Measurements from ENCODE around the gene PTPRD. TPM values are rescaled to one million over a fixed set of nuclear protein-coding genes. Genes with fewer than 3 reads are reported as not detected.

Gene PTPRD
- total RNA-seq, 4 donors from 2014 or later: 85.8 to 169 (median 135) TPM

DNA sequence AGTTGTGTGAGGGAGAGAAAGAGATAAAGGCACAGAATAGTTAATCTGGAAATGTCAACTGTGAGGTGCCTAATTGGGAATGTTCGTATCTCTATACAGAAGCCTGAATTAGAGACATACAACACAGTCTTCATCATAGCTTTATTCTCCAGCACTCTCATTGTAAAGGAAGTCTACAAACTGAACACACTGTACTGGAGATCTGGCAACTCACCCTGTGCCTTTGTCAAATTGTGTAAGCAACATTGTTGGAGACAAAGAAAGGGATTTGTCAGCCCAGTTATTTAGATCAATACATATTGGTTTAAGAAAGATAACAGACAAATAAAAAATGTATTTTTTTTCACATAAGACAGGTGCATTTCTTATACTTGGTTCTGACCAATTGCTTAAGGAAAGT is 1980.3 kb downstream of the PTPRD start:
- Histone ChIP-seq H3K9me3 (no peaks in the 10 kb centered on the region), H3K4me3 (no peak overlapping the region), H3K4me1 (no peaks in the 10 kb centered on the region), H3K27me3 (no peaks in the 10 kb centered on the region), H3K27ac (no peak overlapping the region), H3K36me3 (no peaks in the 10 kb centered on the region)
- TF ChIP-seq, protein P1, sequence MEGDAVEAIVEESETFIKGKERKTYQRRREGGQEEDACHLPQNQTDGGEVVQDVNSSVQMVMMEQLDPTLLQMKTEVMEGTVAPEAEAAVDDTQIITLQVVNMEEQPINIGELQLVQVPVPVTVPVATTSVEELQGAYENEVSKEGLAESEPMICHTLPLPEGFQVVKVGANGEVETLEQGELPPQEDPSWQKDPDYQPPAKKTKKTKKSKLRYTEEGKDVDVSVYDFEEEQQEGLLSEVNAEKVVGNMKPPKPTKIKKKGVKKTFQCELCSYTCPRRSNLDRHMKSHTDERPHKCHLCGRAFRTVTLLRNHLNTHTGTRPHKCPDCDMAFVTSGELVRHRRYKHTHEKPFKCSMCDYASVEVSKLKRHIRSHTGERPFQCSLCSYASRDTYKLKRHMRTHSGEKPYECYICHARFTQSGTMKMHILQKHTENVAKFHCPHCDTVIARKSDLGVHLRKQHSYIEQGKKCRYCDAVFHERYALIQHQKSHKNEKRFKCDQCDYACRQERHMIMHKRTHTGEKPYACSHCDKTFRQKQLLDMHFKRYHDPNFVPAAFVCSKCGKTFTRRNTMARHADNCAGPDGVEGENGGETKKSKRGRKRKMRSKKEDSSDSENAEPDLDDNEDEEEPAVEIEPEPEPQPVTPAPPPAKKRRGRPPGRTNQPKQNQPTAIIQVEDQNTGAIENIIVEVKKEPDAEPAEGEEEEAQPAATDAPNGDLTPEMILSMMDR (IDR thresholded peaks at IDR 0.05): no peak
- no peak for TF ChIP-seq POLR2A (IDR thresholded peaks at IDR 0.05)
- DNase-seq: no peak

DNA sequence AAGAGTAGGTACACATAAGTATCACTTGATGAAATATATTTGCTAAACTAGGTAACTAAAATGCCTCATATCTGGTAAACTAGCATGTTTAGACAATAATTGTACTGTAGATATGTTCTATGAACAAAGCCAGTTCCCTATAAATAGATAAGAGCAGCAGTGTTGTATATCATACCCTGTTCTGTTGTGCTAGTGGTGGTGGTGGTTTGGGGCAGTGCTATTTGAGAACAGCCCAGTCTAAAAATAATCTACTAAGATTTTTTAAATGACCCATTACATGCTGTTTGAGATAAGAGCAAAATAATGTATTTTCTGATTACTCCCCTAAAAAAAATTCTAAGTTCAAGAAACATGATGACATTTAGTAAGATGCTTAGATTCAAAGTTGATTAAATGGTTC is 1984.0 kb downstream of the PTPRD start:
- no peak overlapping the region for H3K27ac ChIP-seq
- DNase-seq: no peak
- no peak overlapping the region for H3K4me3 ChIP-seq
- no peaks in the 10 kb centered on the region for H3K9me3 ChIP-seq
- TF ChIP-seq, protein P1 (IDR thresholded peaks at IDR 0.05): no peak
- TF ChIP-seq POLR2A (IDR thresholded peaks at IDR 0.05): no peak
- H3K27me3 ChIP-seq: no peaks in the 10 kb centered on the region
- H3K4me1 ChIP-seq: no peaks in the 10 kb centered on the region
- no peaks in the 10 kb centered on the region for H3K36me3 ChIP-seq

DNA sequence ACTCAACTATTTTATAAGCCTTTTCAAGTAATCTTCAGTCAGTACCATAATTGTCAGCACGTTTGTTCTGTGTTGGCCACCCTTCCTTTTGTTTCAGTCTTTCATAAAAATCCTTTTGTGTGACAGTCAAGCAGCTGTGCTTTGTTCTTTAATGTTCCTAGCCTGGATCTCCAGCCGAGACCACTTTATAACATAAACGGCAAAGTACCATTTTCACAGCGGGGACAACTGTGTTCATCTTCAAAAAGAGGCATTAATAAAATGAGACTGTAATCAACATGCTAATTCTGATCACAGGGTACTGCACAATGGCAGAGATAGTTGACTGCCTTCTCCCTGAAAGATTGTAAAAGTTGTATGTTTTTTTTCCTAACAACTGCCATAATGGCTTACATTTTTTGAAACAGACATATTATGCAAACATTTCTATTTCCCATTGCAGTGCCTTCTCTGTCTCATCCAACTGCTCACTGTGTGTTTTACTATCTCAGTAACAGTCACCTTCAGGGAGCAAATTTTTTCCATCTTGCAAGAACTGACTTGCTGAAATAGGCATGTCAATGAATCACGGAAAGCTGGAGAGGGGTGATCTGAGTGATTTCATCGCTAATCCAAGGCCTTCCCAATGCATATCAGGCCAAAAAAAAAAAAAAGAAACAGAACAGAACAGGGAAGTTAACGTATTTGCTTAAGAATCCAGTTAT is 1984.7 kb downstream of the PTPRD start:
- Histone ChIP-seq H3K27ac (no peak overlapping the region), H3K9me3 (no peaks in the 10 kb centered on the region), H3K36me3 (no peaks in the 10 kb centered on the region), H3K4me3 (no peak overlapping the region), H3K4me1 (no peaks in the 10 kb centered on the region), H3K27me3 (no peaks in the 10 kb centered on the region)
- TF ChIP-seq, protein P1 (IDR thresholded peaks at IDR 0.05): no peak
- no peak for TF ChIP-seq POLR2A (IDR thresholded peaks at IDR 0.05)
- DNase-seq: no peak

DNA sequence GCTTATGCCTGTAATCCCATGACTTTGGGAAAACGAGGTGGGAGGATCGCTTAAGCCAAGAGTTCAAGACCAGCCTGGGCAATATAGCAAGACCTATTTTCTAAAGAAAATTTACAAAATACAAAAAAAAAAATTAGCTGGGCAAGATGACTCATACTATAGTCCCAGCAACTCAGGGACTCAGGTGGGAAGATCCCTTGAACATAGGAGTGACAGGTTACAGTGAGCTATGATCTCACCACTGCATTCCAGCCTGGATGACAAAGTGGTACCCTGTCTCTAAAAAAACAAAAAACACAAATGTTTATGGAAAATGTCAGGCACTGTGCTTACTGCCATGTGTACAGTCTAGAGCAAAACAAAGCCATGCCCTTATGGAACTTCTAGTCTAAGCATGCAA is 1989.9 kb downstream of the PTPRD start:
- Histone ChIP-seq H3K9me3 (no peaks in the 10 kb centered on the region), H3K27me3 (no peaks in the 10 kb centered on the region), H3K4me3 (no peak overlapping the region), H3K4me1 (no peaks in the 10 kb centered on the region), H3K36me3 (no peaks in the 10 kb centered on the region), H3K27ac (no peak overlapping the region)
- TF ChIP-seq, protein P1 (IDR thresholded peaks at IDR 0.05): no peak
- no peak for TF ChIP-seq POLR2A (IDR thresholded peaks at IDR 0.05)
- DNase-seq: no peak

DNA sequence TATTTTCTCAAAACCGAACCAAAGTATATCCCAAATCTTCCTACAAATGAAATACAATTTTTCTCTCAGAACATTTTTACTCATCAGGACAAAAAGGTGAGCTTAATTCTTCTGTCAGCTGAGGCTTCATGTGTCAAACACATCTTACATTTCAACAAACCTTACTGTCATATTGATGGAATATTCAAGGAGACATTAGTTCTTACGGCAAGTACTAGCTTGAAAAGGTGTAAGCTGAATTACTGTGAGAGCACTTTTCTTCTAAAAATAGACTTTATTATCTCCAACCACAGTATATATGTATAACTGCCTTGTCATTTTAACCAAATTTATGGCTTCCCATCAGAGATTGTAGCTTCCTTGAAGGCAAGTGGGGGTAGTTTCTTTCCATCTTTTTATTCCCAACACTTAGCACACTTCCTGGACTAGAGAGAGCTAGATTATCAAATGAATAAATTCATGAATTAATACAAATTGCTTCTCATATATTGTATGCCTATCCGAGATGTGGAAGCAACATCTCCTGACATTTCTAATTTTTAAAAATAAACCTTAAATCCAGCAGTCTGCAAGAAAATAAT is 1990.5 kb downstream of the PTPRD start:
- no peak for DNase-seq
- H3K9me3 ChIP-seq: no peaks in the 10 kb centered on the region
- H3K4me1 ChIP-seq: no peaks in the 10 kb centered on the region
- H3K27me3 ChIP-seq: no peaks in the 10 kb centered on the region
- no peak overlapping the region for H3K4me3 ChIP-seq
- H3K27ac ChIP-seq: no peak overlapping the region
- no peaks in the 10 kb centered on the region for H3K36me3 ChIP-seq
- TF ChIP-seq, protein P1 (IDR thresholded peaks at IDR 0.05): no peak
- TF ChIP-seq POLR2A (IDR thresholded peaks at IDR 0.05): no peak

Data from Peyer's patch (tissue), 4 donors.